ENCODE measurements around the gene TF. TPM values are rescaled to one million over a fixed set of nuclear protein-coding genes. Genes with fewer than 3 reads are reported as not detected.

Gene TF
- polyA plus RNA-seq, 1 of the 3 experiments (the other 2 are of a cell fraction): 0.08 TPM

- no peak overlapping the region for H2AFZ ChIP-seq (ENCODE audit: low read depth)
- no peak overlapping the region for H3K4me3 ChIP-seq (ENCODE audit: low read depth in 2 of 2, low read length in 1 of 2)
- no peaks in the 10 kb centered on the region for H3K9me3 ChIP-seq
- no peaks in the 10 kb centered on the region for H3K9me2 ChIP-seq
- CTCF ChIA-PET: no interaction called here
- H3K27ac ChIP-seq (ENCODE audit: low read depth in 2 of 2, low read length in 1 of 2): no peak overlapping the region
- no peak overlapping the region for H3K4me2 ChIP-seq
- no peak overlapping the region for H3K9ac ChIP-seq
- H3K79me2 ChIP-seq (ENCODE audit: insufficient read depth): no peaks in the 10 kb centered on the region
- no peaks in the 10 kb centered on the region for H3F3A ChIP-seq (replicated peaks; ENCODE audit: insufficient read depth)
- DNase-seq: no peak
- no CpG with 5 or more reads among the region's 1 CpG for WGBS (ENCODE audit: low lambda C conversion rate)
- H3K4me1 ChIP-seq (ENCODE audit: control insufficient read depth in 1 of 2, insufficient read depth in 2 of 2, low read depth in 1 of 2, low read length in 1 of 2): no peaks in the 10 kb centered on the region
- no peaks in the 10 kb centered on the region for H3K36me3 ChIP-seq (replicated peaks in 1 of 2; ENCODE audit: control insufficient read depth in 1 of 2, insufficient read depth in 2 of 2, low read length in 1 of 2)
- H3K27me3 ChIP-seq (ENCODE audit: insufficient read depth): peaks cover 4% of the 10 kb centered on the region; the same call in 1 of the 2 replicates
- H4K20me1 ChIP-seq (ENCODE audit: insufficient read depth): no peaks in the 10 kb centered on the region
- POLR2A ChIA-PET: no interaction called here
- TF ChIP-seq, protein P1, sequence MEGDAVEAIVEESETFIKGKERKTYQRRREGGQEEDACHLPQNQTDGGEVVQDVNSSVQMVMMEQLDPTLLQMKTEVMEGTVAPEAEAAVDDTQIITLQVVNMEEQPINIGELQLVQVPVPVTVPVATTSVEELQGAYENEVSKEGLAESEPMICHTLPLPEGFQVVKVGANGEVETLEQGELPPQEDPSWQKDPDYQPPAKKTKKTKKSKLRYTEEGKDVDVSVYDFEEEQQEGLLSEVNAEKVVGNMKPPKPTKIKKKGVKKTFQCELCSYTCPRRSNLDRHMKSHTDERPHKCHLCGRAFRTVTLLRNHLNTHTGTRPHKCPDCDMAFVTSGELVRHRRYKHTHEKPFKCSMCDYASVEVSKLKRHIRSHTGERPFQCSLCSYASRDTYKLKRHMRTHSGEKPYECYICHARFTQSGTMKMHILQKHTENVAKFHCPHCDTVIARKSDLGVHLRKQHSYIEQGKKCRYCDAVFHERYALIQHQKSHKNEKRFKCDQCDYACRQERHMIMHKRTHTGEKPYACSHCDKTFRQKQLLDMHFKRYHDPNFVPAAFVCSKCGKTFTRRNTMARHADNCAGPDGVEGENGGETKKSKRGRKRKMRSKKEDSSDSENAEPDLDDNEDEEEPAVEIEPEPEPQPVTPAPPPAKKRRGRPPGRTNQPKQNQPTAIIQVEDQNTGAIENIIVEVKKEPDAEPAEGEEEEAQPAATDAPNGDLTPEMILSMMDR (IDR thresholded peaks at IDR 0.05): no peak
- TF ChIP-seq MXI1 (IDR thresholded peaks at IDR 0.05; ENCODE audit: low read depth, low read length): no peak
Observed at GRCh38 chr3:133753779-133754164, 7.6 kb downstream of the TF start.

GRCh38 chr3:133754455-133754854, 8.3 kb downstream of the TF start:
- H3K27me3 ChIP-seq (ENCODE audit: insufficient read depth): peaks cover under 1% of the 10 kb centered on the region; the same call in 1 of the 2 replicates
- no peaks in the 10 kb centered on the region for H3K36me3 ChIP-seq (replicated peaks in 1 of 2; ENCODE audit: control insufficient read depth in 1 of 2, insufficient read depth in 2 of 2, low read length in 1 of 2)
- H3K9me2 ChIP-seq: no peaks in the 10 kb centered on the region
- H3K79me2 ChIP-seq (ENCODE audit: insufficient read depth): no peaks in the 10 kb centered on the region
- no peak overlapping the region for H2AFZ ChIP-seq (ENCODE audit: low read depth)
- H3K9ac ChIP-seq: no peak overlapping the region
- H3K4me2 ChIP-seq: no peak overlapping the region
- H4K20me1 ChIP-seq (ENCODE audit: insufficient read depth): no peaks in the 10 kb centered on the region
- H3F3A ChIP-seq (replicated peaks; ENCODE audit: insufficient read depth): no peaks in the 10 kb centered on the region
- TF ChIP-seq GABPA (IDR thresholded peaks at IDR 0.05; ENCODE audit: low read depth): no peak
- TF ChIP-seq RFX5 (IDR thresholded peaks at IDR 0.05; ENCODE audit: low read length): no peak
- TF ChIP-seq GATA2 (CRISPR knock-in tag; IDR thresholded peaks at IDR 0.05): no peak
- no peaks in the 10 kb centered on the region for H3K9me3 ChIP-seq
- H3K27ac ChIP-seq (ENCODE audit: low read depth in 2 of 2, low read length in 1 of 2): no peak overlapping the region
- DNase-seq: no peak
- 30% methylated on average over 5 of the region's 5 CpGs for WGBS (ENCODE audit: low lambda C conversion rate)
- no peaks in the 10 kb centered on the region for H3K4me1 ChIP-seq (ENCODE audit: control insufficient read depth in 1 of 2, insufficient read depth in 2 of 2, low read depth in 1 of 2, low read length in 1 of 2)
- CTCF ChIA-PET: no interaction called here
- POLR2A ChIA-PET: no interaction called here
- H3K4me3 ChIP-seq (ENCODE audit: low read depth in 2 of 2, low read length in 1 of 2): no peak overlapping the region

GRCh38 chr3:133754973-133755828, 9.0 kb downstream of the TF start:
- Histone ChIP-seq H4K20me1 (ENCODE audit: insufficient read depth) (no peaks in the 10 kb centered on the region), H3K27ac (ENCODE audit: low read depth in 2 of 2, low read length in 1 of 2) (no peak overlapping the region), H3K36me3 (replicated peaks in 1 of 2; ENCODE audit: control insufficient read depth in 1 of 2, insufficient read depth in 2 of 2, low read length in 1 of 2) (no peaks in the 10 kb centered on the region), H3K27me3 (ENCODE audit: insufficient read depth) (no peaks in the 10 kb centered on the region; the same call in 1 of the 2 replicates), H3K9me2 (no peaks in the 10 kb centered on the region), H3K4me2 (no peak overlapping the region), H3K4me1 (ENCODE audit: control insufficient read depth in 1 of 2, insufficient read depth in 2 of 2, low read depth in 1 of 2, low read length in 1 of 2) (no peaks in the 10 kb centered on the region), H3K4me3 (ENCODE audit: low read depth in 2 of 2, low read length in 1 of 2) (no peak overlapping the region), H3K79me2 (ENCODE audit: insufficient read depth) (no peaks in the 10 kb centered on the region), H3K9me3 (no peaks in the 10 kb centered on the region), H3F3A (replicated peaks; ENCODE audit: insufficient read depth) (no peaks in the 10 kb centered on the region), H3K9ac (no peak overlapping the region), H2AFZ (ENCODE audit: low read depth) (no peak overlapping the region)
- no peak for DNase-seq
- no peak for TF ChIP-seq GATA2 (CRISPR knock-in tag; IDR thresholded peaks at IDR 0.05)
- no peak for TF ChIP-seq NRF1 (IDR thresholded peaks at IDR 0.05; ENCODE audit: low read depth, low read length)
- no peak for TF ChIP-seq RFX5 (IDR thresholded peaks at IDR 0.05; ENCODE audit: low read length)
- CTCF ChIA-PET: no interaction called here
- WGBS (ENCODE audit: low lambda C conversion rate): 38% methylated on average over 6 of the region's 10 CpGs
- POLR2A ChIA-PET: no interaction called here
